HG03432 (cell line): ENCODE results near the gene MFNG.

Experiments
- ATAC-seq: cut with Tn5 transposase; IDR thresholded peaks from one replicate; pipeline ENCODE4 v1.9.1; 2021; ENCODE audit warnings: mild to moderate bottlenecking, moderate library complexity; ENCODE audit not compliant: unreplicated experiment

Gene MFNG

GRCh38 chr22:37453696-37454095 is 32.5 kb downstream of the MFNG start:
- no peak for ATAC-seq

GRCh38 chr22:37451218-37451617 is 35.0 kb downstream of the MFNG start:
- ATAC-seq, result no peak

- ATAC-seq, result no peak
Measured at GRCh38 chr22:37449331-37450001, 36.7 kb downstream of the MFNG start.

GRCh38 chr22:37448516-37449127 is 37.6 kb downstream of the MFNG start:
- no peak for ATAC-seq

GRCh38 chr22:37445501-37445900 is 40.7 kb downstream of the MFNG start:
- ATAC-seq, result no peak

DNA sequence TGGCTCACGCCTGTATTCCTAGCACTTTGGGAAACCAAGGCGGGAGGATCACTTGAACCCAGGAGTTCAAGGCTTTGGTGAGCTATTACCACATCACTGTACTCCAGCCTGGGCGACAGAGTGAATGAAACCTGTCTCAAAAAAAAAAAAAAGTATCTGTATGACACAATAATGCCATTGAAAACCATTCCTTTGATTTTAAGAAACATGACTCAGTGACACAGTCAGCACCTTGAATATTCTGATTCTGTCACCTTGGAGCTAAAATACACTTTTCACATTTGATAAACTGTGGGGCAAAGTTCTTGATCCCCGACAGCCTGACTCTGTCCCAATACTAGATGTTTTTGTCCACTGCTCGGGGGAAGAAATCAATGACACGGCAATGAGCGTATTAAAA is 42.2 kb downstream of the MFNG start:
- no peak for ATAC-seq

GRCh38 chr22:37443086-37443485 is 43.1 kb downstream of the MFNG start:
- ATAC-seq, result no peak

DNA sequence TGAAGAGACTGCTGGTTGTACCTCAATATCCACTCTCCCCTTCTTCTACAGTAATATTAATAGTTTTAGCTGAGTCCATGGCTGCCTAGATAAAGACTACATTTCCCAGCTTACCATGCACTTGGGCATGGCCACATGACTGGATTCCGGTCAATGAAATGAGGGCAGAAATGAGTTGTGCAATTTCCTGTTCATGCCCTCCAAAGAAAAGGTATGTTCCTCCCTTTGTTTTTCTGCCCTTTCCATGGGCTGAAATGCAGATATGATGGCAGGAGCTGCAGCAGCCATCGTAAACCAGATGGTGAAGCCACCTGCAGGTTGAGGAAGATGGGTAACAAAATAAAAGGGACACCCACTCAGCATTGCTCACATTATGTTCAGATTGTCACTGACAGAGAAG is 43.6 kb downstream of the MFNG start:
- ATAC-seq, result no peak

- ATAC-seq, result no peak
Measured at GRCh38 chr22:37442135-37442534, 44.0 kb downstream of the MFNG start.

- no peak for ATAC-seq
Measured at GRCh38 chr22:37440875-37441274, 45.3 kb downstream of the MFNG start.

- no peak for ATAC-seq
Measured at GRCh38 chr22:37439347-37439746, 46.8 kb downstream of the MFNG start.

- no peak for ATAC-seq
Measured at GRCh38 chr22:37435970-37436603, 50.1 kb downstream of the MFNG start.

- ATAC-seq, result no peak
Measured at GRCh38 chr22:37433786-37434185, 52.4 kb downstream of the MFNG start.

GRCh38 chr22:37432708-37433054 is 53.5 kb downstream of the MFNG start:
- no peak for ATAC-seq

- no peak for ATAC-seq
Measured at GRCh38 chr22:37431801-37432707, 54.1 kb downstream of the MFNG start.

GRCh38 chr22:37431366-37431765 is 54.8 kb downstream of the MFNG start:
- no peak for ATAC-seq

DNA sequence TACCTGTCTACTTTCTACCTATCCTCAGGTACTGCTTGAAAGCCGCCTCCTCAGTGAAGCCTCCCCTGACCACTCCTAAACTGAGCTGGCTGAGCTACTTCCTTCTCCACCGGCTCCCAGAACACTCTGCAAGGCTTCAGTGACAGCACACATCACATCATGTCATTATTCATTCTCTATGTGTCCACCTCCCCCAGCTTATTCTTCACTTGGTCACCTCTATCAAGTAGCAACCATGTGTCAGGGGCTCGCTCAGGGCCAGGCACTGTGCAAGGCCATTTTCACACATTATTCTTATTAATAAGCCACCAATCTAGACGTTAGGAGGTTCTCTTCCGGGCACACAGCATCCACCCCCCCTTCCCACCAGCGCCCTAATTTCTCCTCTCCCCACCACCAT is 55.2 kb downstream of the MFNG start:
- ATAC-seq, result no peak

DNA sequence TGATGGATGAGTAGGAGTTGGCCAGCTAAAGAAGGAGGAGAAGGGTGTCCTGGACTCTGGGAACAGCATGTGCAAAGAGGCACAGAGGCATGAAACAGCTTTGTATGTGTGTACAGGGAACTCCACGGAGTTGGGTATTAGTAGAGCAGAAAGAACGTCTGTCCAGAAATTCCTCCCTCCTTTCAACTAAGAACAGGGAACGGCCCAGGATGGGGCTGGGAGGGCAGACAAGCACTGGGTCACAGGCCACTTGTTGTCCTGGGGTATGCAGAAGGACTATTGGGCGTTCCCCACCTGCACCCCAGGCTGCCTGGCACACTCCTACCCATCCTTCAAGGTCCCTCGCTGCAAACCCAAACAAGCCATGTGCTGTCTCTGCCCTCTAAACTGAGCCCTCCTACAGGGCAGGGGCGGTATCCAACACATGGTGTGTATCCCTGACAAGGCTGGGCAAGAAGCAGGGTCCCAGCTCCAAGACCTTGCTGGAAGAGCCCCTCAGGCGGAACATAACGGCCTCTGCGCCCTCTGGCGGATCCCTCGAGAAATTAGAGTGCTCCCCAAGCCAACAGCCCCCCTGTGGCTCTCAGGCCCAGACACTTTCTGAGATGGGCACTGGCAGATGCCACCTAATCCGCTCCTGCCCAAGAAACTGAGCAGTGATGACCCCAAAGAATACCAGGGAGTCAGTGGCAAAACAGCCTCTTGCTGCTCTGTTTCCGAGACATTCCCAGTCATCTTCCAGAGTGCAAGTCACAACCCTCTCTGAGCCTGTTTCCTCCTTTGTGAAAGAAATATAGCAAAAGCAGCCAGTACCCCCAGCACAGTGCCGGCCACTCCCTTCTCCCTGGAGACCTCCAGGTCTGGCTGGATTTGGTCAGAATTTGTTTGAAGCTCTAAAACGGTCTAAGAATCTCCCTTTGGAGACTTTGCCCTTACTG is 57.3 kb downstream of the MFNG start:
- no peak for ATAC-seq

GRCh38 chr22:37427711-37428635 is 58.2 kb downstream of the MFNG start:
- ATAC-seq, result no peak
